Heart left ventricle (tissue), 13 donors: Measurements from ENCODE around the gene PRKRIP1.
"Not testable (repeated sequence)": the region's sequence is repeated elsewhere in the genome, so short reads cannot be mapped to it uniquely, and the experiment has no call there.

Experiments
- POLR2A ChIP-seq, 2 donors: fragments of 450-650 bp; IDR thresholded peaks; one replicate each; pipeline ENCODE4 v1.6.1; 2017; ENCODE audit warnings: antibody characterized with exemption in 2 of 2, mild to moderate bottlenecking in 2 of 2, moderate library complexity in 2 of 2
- TF ChIP-seq, protein P1 (sequence below), 12 donors: fragments of 200-600 bp; sonication (generic) in 4 of 12; IDR thresholded peaks; one replicate each; pipeline versions ENCODE4 v1.5.0 to v1.8.0; 2018 to 2022; ENCODE audit warnings: antibody characterized with exemption in 12 of 12, mild to moderate bottlenecking in 5 of 12
- donor health status: ischemic (EF 13 %, LVEDD 7.1; RV severe dilation, severe dysfunction).
- donor health status: DM: no; HTN: yes; CAD: no.
- donor health status: DM: no; HTN: no; CAD: no.
- donor health status: ischemic (EF 25% LVEDD 6.9; RV normal size, moderate dysfunction).
- donor health status: ischemic (EF 25% LVEDD 5.7; RV mildly dilated, moderate dysfunction).
- donor health status: ischemic (EF 35%, LVEDD 5.7; RV mildly dilated, moderate dysfunction).
- donor health status: nonischemic (EF 11% LVEDD 7.7; RV severe dilation, severe dysfunction).
- donor health status: DM: yes; HTN: yes; CAD: no.
- donor health status: PGD.
- donor health status: ischemic (EF 29% LVEDD 5.4; RV normal size, mild dysfunction).
- donor health status: nonischemic (EF 23%, LVEDD 6.1; RV moderate dilation, normal function).

DNA sequence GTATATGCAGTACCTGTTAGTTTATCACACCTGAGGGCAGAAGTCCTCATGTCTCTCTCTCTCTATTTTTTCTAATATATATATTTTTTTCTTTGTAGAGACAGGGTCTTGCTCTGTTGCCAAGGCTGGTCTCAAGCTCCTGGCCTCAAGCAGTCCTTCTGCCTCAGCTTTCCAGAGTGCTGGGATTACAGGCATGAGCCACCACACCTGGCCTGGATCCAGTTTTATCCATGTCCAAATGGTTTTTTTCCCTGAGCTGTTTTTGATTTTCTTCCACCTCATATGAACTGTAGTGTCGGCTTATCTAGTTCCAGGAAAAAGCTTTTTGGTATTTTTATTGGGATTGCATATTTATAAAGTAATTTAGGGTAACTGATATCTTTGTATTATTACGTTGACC is 23.4 kb upstream of the PRKRIP1 start:
- TF ChIP-seq, protein P1, sequence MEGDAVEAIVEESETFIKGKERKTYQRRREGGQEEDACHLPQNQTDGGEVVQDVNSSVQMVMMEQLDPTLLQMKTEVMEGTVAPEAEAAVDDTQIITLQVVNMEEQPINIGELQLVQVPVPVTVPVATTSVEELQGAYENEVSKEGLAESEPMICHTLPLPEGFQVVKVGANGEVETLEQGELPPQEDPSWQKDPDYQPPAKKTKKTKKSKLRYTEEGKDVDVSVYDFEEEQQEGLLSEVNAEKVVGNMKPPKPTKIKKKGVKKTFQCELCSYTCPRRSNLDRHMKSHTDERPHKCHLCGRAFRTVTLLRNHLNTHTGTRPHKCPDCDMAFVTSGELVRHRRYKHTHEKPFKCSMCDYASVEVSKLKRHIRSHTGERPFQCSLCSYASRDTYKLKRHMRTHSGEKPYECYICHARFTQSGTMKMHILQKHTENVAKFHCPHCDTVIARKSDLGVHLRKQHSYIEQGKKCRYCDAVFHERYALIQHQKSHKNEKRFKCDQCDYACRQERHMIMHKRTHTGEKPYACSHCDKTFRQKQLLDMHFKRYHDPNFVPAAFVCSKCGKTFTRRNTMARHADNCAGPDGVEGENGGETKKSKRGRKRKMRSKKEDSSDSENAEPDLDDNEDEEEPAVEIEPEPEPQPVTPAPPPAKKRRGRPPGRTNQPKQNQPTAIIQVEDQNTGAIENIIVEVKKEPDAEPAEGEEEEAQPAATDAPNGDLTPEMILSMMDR (IDR thresholded peaks at IDR 0.05): not testable (repeated sequence)
- not testable (repeated sequence) for TF ChIP-seq POLR2A (IDR thresholded peaks at IDR 0.05)
